Measurements from ENCODE around the gene RPRD1A.

GRCh38 chr18:35941299-35941698 is 126.1 kb downstream of the RPRD1A start:
- TF ChIP-seq BHLHE40 (IDR thresholded peaks at IDR 0.05; ENCODE audit: low read depth, low read length) (no peak), NFE2L2 (IDR thresholded peaks at IDR 0.05; ENCODE audit: low read depth, low read length) (no peak)

Measured in IMR-90 (cell line).